ENCODE data around the gene MARCHF2.
A peak's percentile ranks its signal among the peaks of the same experiment; 100 is the strongest.

MARCHF2 gene

DNA sequence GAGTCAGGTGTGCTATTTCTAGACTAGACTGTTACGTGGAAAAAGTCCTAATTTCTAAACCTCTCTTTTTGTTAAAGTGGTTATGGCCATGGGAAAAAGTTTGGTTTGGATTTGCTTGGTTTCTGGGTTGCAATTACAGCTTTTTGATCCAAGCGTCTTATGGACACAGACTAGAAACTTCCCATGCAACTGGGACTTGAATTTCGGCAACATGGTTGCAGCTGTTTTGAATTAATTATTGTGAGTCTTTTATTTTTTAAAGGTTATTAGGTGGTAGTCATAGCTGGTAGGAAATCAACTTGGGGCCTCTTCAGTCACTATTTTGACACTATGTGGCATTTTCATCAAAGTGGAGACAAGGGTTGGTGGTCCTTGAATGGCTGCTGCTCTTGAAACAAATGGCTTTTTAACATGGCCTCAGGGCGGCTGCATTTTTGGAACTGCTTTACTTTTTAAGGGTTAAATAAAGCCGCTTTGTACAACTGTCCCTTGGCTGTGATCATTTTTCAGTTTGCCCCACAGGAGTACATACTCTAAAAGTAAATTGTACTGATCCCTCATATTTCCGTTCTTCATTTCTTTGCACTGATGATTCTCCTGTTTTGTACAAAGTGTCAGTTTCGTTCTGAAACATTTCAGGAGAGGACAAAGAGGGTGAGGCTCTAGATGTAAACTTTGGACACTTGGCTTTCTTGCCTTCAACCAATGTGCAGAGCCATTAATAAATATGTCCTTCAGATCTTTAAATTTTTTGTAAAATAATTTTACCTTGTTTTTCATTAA is 47.6 kb downstream of the MARCHF2 start:
- no peaks in the 10 kb centered on the region for H3K27me3 ChIP-seq (ENCODE audit: control insufficient read depth, insufficient read depth, low read length)
- H3K9ac ChIP-seq (ENCODE audit: low read depth, low read length), result peak overlapping the region; percentile 76
- peaks cover 53% of the 10 kb centered on the region for H3K36me3 ChIP-seq (ENCODE audit: insufficient read depth, low read length)
- H3K4me1 ChIP-seq (ENCODE audit: control insufficient read depth, insufficient read depth, low read length), result peaks cover 51% of the 10 kb centered on the region
- peak overlapping the region; percentile 60 for H3K4me3 ChIP-seq (ENCODE audit: low read length)
- peak overlapping the region; percentile 75 for H3K4me2 ChIP-seq (ENCODE audit: low read length)
- H3K9me3 ChIP-seq (replicated peaks; ENCODE audit: low read length), result no peaks in the 10 kb centered on the region

DNA sequence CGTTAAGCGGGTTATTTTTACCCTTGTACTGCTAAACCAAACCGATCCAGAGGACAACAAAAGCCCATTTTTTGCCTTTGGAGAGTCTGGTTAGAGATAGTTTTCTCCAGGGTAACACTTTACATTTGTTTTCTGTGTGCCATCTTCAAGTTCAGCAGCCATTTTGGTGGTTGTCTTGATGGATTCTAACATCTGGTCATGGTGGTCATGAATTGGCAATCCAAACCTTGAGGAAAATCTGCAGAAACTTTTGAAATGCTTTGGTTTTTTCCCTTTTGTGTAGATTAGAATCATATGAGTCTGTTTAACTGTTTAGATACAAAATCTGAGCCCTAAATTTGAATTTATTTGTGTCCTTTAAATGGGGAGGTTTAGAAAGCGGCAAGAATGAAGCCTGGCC is 48.3 kb downstream of the MARCHF2 start:
- Histone ChIP-seq H3K36me3 (ENCODE audit: insufficient read depth, low read length) (peaks cover 53% of the 10 kb centered on the region), H3K4me1 (ENCODE audit: control insufficient read depth, insufficient read depth, low read length) (peaks cover 51% of the 10 kb centered on the region), H3K4me2 (ENCODE audit: low read length) (peak overlapping the region; percentile 75), H3K9ac (ENCODE audit: low read depth, low read length) (peak overlapping the region; percentile 76), H3K27me3 (ENCODE audit: control insufficient read depth, insufficient read depth, low read length) (no peaks in the 10 kb centered on the region), H3K9me3 (replicated peaks; ENCODE audit: low read length) (no peaks in the 10 kb centered on the region), H3K4me3 (ENCODE audit: low read length) (no peak overlapping the region)

DNA sequence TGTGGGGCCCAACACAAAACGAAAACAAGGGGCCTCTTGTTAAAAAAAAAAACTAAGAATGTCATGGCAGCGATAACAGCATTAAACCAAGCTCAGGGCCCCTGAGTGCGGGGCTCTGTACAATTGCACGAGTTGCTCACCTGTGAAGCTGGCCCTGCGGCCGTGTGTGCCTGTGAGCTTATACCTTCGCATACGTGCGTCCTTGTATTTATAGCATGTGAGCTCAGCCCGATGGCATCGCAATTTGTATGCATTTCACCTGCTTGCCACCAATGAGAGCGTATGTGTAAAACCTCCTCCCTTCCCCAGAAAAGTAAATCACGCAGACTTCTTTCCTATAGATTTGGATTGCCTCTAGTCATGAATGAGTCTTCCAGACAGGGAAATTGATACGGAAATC is 48.8 kb downstream of the MARCHF2 start:
- Histone ChIP-seq H3K27me3 (ENCODE audit: control insufficient read depth, insufficient read depth, low read length) (no peaks in the 10 kb centered on the region), H3K36me3 (ENCODE audit: insufficient read depth, low read length) (peaks cover 49% of the 10 kb centered on the region), H3K4me2 (ENCODE audit: low read length) (no peak overlapping the region), H3K4me1 (ENCODE audit: control insufficient read depth, insufficient read depth, low read length) (peaks cover 51% of the 10 kb centered on the region), H3K9me3 (replicated peaks; ENCODE audit: low read length) (no peaks in the 10 kb centered on the region), H3K9ac (ENCODE audit: low read depth, low read length) (no peak overlapping the region), H3K4me3 (ENCODE audit: low read length) (no peak overlapping the region)

DNA sequence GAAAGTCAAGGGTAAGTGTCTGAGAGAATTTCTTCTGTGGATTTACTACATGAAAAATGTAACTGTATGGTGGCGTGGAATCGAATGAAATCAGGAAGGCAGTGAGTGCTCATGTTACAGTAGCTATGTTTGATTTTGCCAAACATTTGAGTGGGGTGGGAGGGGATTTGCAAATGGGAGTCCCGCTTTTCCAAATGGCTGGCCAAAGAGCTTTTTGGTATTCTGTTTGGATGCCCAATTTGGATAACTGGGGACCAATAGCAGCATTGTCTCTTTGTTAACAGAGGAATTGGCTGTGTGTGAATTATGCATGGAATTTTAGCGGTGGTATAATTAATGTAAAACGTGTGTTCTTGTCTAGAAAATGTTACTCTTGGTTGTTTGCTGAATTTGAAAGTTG is 49.5 kb downstream of the MARCHF2 start:
- H3K27me3 ChIP-seq (ENCODE audit: control insufficient read depth, insufficient read depth, low read length), result no peaks in the 10 kb centered on the region
- H3K4me1 ChIP-seq (ENCODE audit: control insufficient read depth, insufficient read depth, low read length), result peaks cover 51% of the 10 kb centered on the region
- no peak overlapping the region for H3K9ac ChIP-seq (ENCODE audit: low read depth, low read length)
- H3K9me3 ChIP-seq (replicated peaks; ENCODE audit: low read length), result no peaks in the 10 kb centered on the region
- H3K36me3 ChIP-seq (ENCODE audit: insufficient read depth, low read length), result peaks cover 51% of the 10 kb centered on the region
- no peak overlapping the region for H3K4me3 ChIP-seq (ENCODE audit: low read length)
- no peak overlapping the region for H3K4me2 ChIP-seq (ENCODE audit: low read length)

DNA sequence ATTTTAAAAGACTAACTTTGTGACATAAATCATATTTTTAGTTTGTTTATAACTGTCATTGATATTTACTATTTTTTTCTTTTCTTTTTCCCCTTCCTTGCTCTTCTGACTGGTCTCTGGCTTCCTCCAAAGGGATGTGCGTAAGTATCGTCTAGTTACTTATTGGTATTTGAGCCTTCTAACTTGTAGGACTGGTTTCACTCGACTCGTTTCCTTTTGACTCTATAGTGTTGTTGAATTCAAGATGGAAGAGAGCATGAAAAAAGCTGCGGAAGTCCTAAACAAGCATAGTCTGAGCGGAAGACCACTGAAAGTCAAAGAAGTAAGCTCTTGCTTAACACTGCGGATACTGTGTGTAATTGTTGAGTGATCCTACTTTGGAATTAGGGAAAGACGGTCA is 50.3 kb downstream of the MARCHF2 start:
- no peaks in the 10 kb centered on the region for H3K27me3 ChIP-seq (ENCODE audit: control insufficient read depth, insufficient read depth, low read length)
- no peak overlapping the region for H3K9ac ChIP-seq (ENCODE audit: low read depth, low read length)
- no peak overlapping the region for H3K4me3 ChIP-seq (ENCODE audit: low read length)
- H3K36me3 ChIP-seq (ENCODE audit: insufficient read depth, low read length), result peaks cover 55% of the 10 kb centered on the region
- peaks cover 43% of the 10 kb centered on the region for H3K4me1 ChIP-seq (ENCODE audit: control insufficient read depth, insufficient read depth, low read length)
- no peak overlapping the region for H3K4me2 ChIP-seq (ENCODE audit: low read length)
- no peaks in the 10 kb centered on the region for H3K9me3 ChIP-seq (replicated peaks; ENCODE audit: low read length)

DNA sequence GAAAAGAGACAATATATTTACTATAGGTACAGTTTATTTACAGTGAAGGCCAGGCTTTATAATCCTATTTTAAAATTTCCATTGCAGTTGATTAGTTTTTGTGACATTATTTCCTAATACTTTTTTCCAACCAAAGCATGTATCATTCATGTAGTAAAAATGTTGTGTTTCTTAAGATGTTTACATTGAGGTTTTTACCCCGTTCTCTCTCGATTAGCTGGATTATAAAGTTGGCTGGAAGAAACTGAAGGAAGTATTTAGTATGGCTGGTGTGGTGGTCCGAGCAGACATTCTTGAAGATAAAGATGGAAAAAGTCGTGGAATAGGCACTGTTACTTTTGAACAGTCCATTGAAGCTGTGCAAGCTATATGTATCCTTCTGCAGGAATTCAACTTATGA is 52.9 kb downstream of the MARCHF2 start:
- peaks cover 18% of the 10 kb centered on the region for H3K4me1 ChIP-seq (ENCODE audit: control insufficient read depth, insufficient read depth, low read length)
- no peak overlapping the region for H3K9ac ChIP-seq (ENCODE audit: low read depth, low read length)
- no peak overlapping the region for H3K4me2 ChIP-seq (ENCODE audit: low read length)
- no peaks in the 10 kb centered on the region for H3K27me3 ChIP-seq (ENCODE audit: control insufficient read depth, insufficient read depth, low read length)
- H3K9me3 ChIP-seq (replicated peaks; ENCODE audit: low read length), result no peaks in the 10 kb centered on the region
- H3K4me3 ChIP-seq (ENCODE audit: low read length), result no peak overlapping the region
- peaks cover 80% of the 10 kb centered on the region for H3K36me3 ChIP-seq (ENCODE audit: insufficient read depth, low read length)

DNA sequence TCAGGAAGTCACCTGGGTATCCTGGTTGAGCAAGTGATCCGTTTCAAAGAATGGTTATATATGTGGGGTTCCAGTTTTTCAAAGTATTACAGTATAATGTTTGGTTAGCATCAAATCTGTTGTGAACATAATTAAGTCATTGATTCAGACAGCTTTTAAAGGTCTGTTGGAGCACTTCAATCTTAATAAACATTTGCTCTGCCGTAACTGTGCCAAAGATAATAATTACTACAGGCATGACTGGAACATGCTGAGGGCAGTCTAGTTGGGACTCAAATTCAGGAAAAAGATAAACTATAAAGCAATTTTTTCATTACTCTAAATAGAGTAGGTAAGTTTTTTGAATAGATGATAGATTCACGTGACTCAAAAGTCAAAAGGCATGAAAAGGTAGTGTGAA is 55.0 kb downstream of the MARCHF2 start:
- Histone ChIP-seq H3K4me3 (ENCODE audit: low read length) (no peak overlapping the region), H3K36me3 (ENCODE audit: insufficient read depth, low read length) (peaks cover 88% of the 10 kb centered on the region)

DNA sequence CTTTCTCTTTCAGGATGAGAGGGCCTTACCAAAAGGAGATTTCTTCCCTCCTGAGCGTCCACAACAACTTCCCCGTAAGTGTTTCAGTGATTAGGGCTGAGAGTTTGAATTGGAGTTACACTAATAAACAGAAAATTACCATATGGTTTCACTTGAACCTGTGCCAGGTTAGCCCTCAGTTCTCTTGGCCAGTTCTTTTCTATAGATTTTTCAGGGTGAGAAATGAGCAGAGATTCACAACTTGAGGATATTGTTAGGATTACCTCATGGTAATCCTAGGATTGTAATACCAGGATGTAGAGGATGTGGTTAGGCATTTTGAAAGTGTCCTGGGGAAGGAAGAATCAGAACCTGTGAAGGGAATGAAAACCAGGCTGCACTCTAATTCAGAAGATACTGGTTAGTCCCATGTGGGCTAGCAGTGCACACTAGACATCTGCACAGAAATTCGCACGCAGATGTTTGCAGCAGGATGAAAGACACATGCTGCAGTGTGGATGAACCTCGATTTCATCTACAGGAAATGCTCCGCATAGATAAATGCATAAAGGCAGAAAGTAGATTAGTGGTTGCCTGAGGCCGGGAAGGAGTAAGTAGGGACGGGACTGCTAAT is 55.8 kb downstream of the MARCHF2 start:
- Histone ChIP-seq H3K4me1 (ENCODE audit: control insufficient read depth, insufficient read depth, low read length) (no peaks in the 10 kb centered on the region), H3K4me3 (ENCODE audit: low read length) (no peak overlapping the region), H3K4me2 (ENCODE audit: low read length) (no peak overlapping the region), H3K9me3 (replicated peaks; ENCODE audit: low read length) (no peaks in the 10 kb centered on the region), H3K36me3 (ENCODE audit: insufficient read depth, low read length) (peaks cover 88% of the 10 kb centered on the region), H3K9ac (ENCODE audit: low read depth, low read length) (no peak overlapping the region), H3K27me3 (ENCODE audit: control insufficient read depth, insufficient read depth, low read length) (no peaks in the 10 kb centered on the region)

More for the DNA sequence above, 55.0 kb downstream of the MARCHF2 start:
- no peak overlapping the region for H3K9ac ChIP-seq (ENCODE audit: low read depth, low read length)
- H3K4me1 ChIP-seq (ENCODE audit: control insufficient read depth, insufficient read depth, low read length), result no peaks in the 10 kb centered on the region
- no peak overlapping the region for H3K4me2 ChIP-seq (ENCODE audit: low read length)
- H3K9me3 ChIP-seq (replicated peaks; ENCODE audit: low read length), result no peaks in the 10 kb centered on the region
- H3K27me3 ChIP-seq (ENCODE audit: control insufficient read depth, insufficient read depth, low read length), result no peaks in the 10 kb centered on the region

DNA sequence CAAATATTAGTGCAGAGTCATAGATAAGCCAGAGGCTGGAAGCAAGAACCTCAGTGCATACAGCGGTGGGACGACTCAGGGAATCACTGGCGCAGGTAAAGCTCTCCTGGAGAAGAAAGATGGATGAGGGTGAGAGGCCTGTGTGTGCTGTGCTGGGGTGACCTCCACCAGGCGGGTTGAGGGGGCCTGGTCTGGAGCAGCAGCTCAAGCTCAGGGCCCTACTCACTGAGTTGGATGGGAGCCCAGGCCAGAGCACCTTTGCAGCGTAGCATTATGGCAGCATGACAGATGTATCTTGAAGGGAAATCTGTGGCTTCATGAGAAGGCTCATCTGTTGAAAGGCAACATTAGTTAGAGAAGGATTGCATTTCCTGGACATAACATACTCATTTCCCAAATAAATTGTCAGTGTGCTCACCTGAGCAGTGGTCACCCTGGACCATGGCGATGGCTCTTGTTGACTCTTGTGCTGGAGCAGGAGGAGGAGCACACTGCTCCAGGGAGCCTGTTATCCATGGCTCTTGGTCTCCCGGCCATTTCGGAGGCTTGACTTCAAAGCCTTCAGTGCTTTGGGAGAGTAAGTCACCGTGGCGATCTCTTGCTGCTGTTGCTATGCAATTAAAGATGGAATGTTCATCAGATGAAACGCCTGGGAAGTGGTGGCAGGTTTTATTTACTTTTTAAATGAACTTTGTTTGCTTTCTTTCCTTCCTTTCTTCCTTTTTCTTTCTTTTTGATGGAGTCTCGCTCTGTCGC is 56.7 kb downstream of the MARCHF2 start:
- no peak overlapping the region for H3K9ac ChIP-seq (ENCODE audit: low read depth, low read length)
- no peak overlapping the region for H3K4me2 ChIP-seq (ENCODE audit: low read length)
- H3K4me3 ChIP-seq (ENCODE audit: low read length), result no peak overlapping the region
- H3K36me3 ChIP-seq (ENCODE audit: insufficient read depth, low read length), result peaks cover 87% of the 10 kb centered on the region
- no peaks in the 10 kb centered on the region for H3K9me3 ChIP-seq (replicated peaks; ENCODE audit: low read length)
- no peaks in the 10 kb centered on the region for H3K4me1 ChIP-seq (ENCODE audit: control insufficient read depth, insufficient read depth, low read length)
- H3K27me3 ChIP-seq (ENCODE audit: control insufficient read depth, insufficient read depth, low read length), result no peaks in the 10 kb centered on the region

DNA sequence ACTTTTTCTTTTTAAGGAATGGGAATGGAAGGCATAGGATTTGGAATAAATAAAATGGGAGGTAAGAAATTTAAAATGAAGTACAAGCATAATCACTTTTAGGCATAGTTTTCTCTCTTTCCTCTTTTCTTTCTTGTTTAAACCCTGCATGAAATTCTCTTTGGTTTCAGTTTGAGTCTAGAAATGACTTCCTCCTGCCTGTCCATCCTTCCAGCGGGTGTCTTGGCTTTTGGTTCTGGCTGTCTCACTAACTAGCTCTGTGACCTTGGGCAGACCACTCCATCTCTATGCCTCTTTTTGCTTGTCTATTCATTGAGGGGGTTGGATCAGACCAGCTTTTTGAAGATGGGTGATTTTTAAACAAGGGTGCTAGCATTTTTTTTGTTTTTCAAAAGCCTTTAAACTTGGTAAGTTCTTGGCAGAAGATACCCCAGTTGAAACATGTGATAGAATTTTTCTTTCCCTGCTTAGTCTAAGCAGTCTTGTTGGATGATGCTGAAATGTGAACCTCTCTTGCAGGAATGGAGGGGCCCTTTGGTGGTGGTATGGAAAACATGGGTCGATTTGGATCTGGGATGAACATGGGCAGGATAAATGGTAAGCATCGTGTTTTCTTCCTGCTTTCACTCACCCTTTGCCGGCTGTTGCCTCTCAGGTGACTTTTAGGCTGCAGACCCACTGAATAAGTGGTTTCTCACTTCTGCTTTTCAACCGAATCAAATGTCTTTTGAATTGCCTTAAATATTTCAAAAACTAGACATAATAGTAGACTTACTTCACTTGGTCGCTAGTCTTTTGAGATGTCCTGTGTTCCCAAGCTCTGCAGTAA is 60.8 kb downstream of the MARCHF2 start:
- Histone ChIP-seq H3K36me3 (ENCODE audit: insufficient read depth, low read length) (peaks cover 77% of the 10 kb centered on the region), H3K4me2 (ENCODE audit: low read length) (no peak overlapping the region), H3K27me3 (ENCODE audit: control insufficient read depth, insufficient read depth, low read length) (no peaks in the 10 kb centered on the region), H3K4me3 (ENCODE audit: low read length) (no peak overlapping the region), H3K9me3 (replicated peaks; ENCODE audit: low read length) (no peaks in the 10 kb centered on the region), H3K9ac (ENCODE audit: low read depth, low read length) (no peak overlapping the region), H3K4me1 (ENCODE audit: control insufficient read depth, insufficient read depth, low read length) (no peaks in the 10 kb centered on the region)

DNA sequence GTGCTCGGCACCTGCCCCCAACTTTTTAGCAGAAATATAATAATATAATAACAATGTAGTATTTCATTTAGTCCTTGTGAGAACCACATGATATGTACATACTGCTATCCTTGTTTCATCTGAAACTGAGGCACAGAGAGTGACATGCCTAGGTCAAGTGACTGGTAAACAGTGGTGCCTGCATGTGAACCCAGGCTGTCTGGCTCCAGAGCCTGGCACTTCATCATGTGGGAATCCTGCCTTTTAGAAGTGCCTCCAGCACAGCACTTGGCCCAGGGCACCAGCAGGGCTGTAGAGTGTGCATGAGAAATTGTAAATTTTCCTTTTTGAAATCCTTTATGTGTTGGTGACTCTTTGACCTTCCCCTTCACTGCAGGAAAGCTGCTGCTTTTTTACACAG is 61.9 kb downstream of the MARCHF2 start:
- Histone ChIP-seq H3K36me3 (ENCODE audit: insufficient read depth, low read length) (peaks cover 70% of the 10 kb centered on the region), H3K4me2 (ENCODE audit: low read length) (no peak overlapping the region), H3K4me1 (ENCODE audit: control insufficient read depth, insufficient read depth, low read length) (no peaks in the 10 kb centered on the region)

More for the DNA sequence above, 61.9 kb downstream of the MARCHF2 start:
- no peaks in the 10 kb centered on the region for H3K27me3 ChIP-seq (ENCODE audit: control insufficient read depth, insufficient read depth, low read length)
- H3K9me3 ChIP-seq (replicated peaks; ENCODE audit: low read length), result no peaks in the 10 kb centered on the region
- H3K9ac ChIP-seq (ENCODE audit: low read depth, low read length), result no peak overlapping the region
- no peak overlapping the region for H3K4me3 ChIP-seq (ENCODE audit: low read length)
